Heart left ventricle (tissue), 13 donors: Measurements from ENCODE around the gene WDR73.

Source experiments
- POLR2A ChIP-seq, 2 donors: fragments of 450-650 bp; IDR thresholded peaks; one replicate each; pipeline ENCODE4 v1.6.1; 2017; ENCODE audit warnings: antibody characterized with exemption in 2 of 2, mild to moderate bottlenecking in 2 of 2, moderate library complexity in 2 of 2
- TF ChIP-seq, protein P1 (sequence below), 12 donors: fragments of 200-600 bp; sonication (generic) in 4 of 12; IDR thresholded peaks; one replicate each; pipeline versions ENCODE4 v1.5.0 to v1.8.0; 2018 to 2022; ENCODE audit warnings: antibody characterized with exemption in 12 of 12, mild to moderate bottlenecking in 5 of 12
- donor health status: ischemic (EF 13 %, LVEDD 7.1; RV severe dilation, severe dysfunction).
- donor health status: DM: no; HTN: yes; CAD: no.
- donor health status: DM: no; HTN: no; CAD: no.
- donor health status: ischemic (EF 25% LVEDD 6.9; RV normal size, moderate dysfunction).
- donor health status: ischemic (EF 25% LVEDD 5.7; RV mildly dilated, moderate dysfunction).
- donor health status: ischemic (EF 35%, LVEDD 5.7; RV mildly dilated, moderate dysfunction).
- donor health status: nonischemic (EF 11% LVEDD 7.7; RV severe dilation, severe dysfunction).
- donor health status: DM: yes; HTN: yes; CAD: no.
- donor health status: PGD.
- donor health status: ischemic (EF 29% LVEDD 5.4; RV normal size, mild dysfunction).
- donor health status: nonischemic (EF 23%, LVEDD 6.1; RV moderate dilation, normal function).

GRCh38 chr15:84594617-84595290, 59.3 kb downstream of the WDR73 start:
- TF ChIP-seq, protein P1, sequence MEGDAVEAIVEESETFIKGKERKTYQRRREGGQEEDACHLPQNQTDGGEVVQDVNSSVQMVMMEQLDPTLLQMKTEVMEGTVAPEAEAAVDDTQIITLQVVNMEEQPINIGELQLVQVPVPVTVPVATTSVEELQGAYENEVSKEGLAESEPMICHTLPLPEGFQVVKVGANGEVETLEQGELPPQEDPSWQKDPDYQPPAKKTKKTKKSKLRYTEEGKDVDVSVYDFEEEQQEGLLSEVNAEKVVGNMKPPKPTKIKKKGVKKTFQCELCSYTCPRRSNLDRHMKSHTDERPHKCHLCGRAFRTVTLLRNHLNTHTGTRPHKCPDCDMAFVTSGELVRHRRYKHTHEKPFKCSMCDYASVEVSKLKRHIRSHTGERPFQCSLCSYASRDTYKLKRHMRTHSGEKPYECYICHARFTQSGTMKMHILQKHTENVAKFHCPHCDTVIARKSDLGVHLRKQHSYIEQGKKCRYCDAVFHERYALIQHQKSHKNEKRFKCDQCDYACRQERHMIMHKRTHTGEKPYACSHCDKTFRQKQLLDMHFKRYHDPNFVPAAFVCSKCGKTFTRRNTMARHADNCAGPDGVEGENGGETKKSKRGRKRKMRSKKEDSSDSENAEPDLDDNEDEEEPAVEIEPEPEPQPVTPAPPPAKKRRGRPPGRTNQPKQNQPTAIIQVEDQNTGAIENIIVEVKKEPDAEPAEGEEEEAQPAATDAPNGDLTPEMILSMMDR (IDR thresholded peaks at IDR 0.05) = no peak
- TF ChIP-seq POLR2A (IDR thresholded peaks at IDR 0.05) = no peak
